GM18498 (cell line): ENCODE measurements around the gene TOMM20.
"Not testable (repeated sequence)": the region's sequence is repeated elsewhere in the genome, so short reads cannot be mapped to it uniquely, and the experiment has no call there.

Source experiments
- ATAC-seq: cut with Tn5 transposase; IDR thresholded peaks from one replicate; pipeline ENCODE4 v1.9.1; 2021; ENCODE audit warnings: mild to moderate bottlenecking, moderate library complexity; ENCODE audit not compliant: unreplicated experiment

The TOMM20 gene

GRCh38 chr1:235128456-235129328 lies at the start of gene TOMM20:
TSS of gene TOMM20 (minus strand) at chr1:235128837. CDS start at chr1:235128715, 122 bp downstream.
- ATAC-seq: peak; percentile 95

- no peak for ATAC-seq
Measured at GRCh38 chr1:235176486-235176885, 47.8 kb upstream of the TOMM20 start.

GRCh38 chr1:235169986-235170385 lies 41.3 kb upstream of the TOMM20 start:
- ATAC-seq: no peak

GRCh38 chr1:235168375-235168774 lies 39.7 kb upstream of the TOMM20 start:
- ATAC-seq: no peak

- no peak for ATAC-seq
Measured at GRCh38 chr1:235161685-235162327, 33.2 kb upstream of the TOMM20 start.

- peak; percentile 98 for ATAC-seq
Measured at GRCh38 chr1:235160957-235161684, 32.5 kb upstream of the TOMM20 start, which contains the start of gene RBM34. TSS of gene RBM34 (minus strand) at chr1:235161250. CDS start at chr1:235161226, 24 bp downstream.

- ATAC-seq: peak; percentile 47
Measured at GRCh38 chr1:235160383-235160956, 31.8 kb upstream of the TOMM20 start.

- not testable (repeated sequence) for ATAC-seq
Measured at GRCh38 chr1:235159930-235160329, 31.3 kb upstream of the TOMM20 start.

- not testable (repeated sequence) for ATAC-seq
Measured at GRCh38 chr1:235159284-235159683, 30.6 kb upstream of the TOMM20 start.

GRCh38 chr1:235158680-235159079 lies 30.0 kb upstream of the TOMM20 start:
- ATAC-seq: no peak

- no peak for ATAC-seq
Measured at GRCh38 chr1:235157150-235157549, 28.5 kb upstream of the TOMM20 start.

GRCh38 chr1:235156740-235157139 lies 28.1 kb upstream of the TOMM20 start:
- ATAC-seq: no peak

- ATAC-seq: no peak
Measured at GRCh38 chr1:235156265-235156664, 27.6 kb upstream of the TOMM20 start.

GRCh38 chr1:235152235-235152634 lies 23.6 kb upstream of the TOMM20 start:
- no peak for ATAC-seq

- no peak for ATAC-seq
Measured at GRCh38 chr1:235151033-235151432, 22.4 kb upstream of the TOMM20 start.

- no peak for ATAC-seq
Measured at GRCh38 chr1:235149824-235150223, 21.2 kb upstream of the TOMM20 start.

- peak; percentile 44 for ATAC-seq
Measured at GRCh38 chr1:235147269-235147668, 18.6 kb upstream of the TOMM20 start.

- ATAC-seq: no peak
Measured at GRCh38 chr1:235145639-235146038, 17.0 kb upstream of the TOMM20 start.

GRCh38 chr1:235142991-235143390 lies 14.4 kb upstream of the TOMM20 start:
- no peak for ATAC-seq

GRCh38 chr1:235139315-235139714 lies 10.7 kb upstream of the TOMM20 start:
- ATAC-seq: no peak

- no peak for ATAC-seq
Measured at GRCh38 chr1:235138821-235139220, 10.2 kb upstream of the TOMM20 start.
